SK-N-MC (cell line): Measurements from ENCODE around the gene CAVIN3.

Source experiments
- DNase-seq: peaks from one replicate; pipeline ENCODE4 v3.0.0-alpha.2; 2011; ENCODE audit warnings: low read depth, low spot score
- H3K27ac ChIP-seq: fragments of 200-600 bp; sonication (generic); 2 replicates; pipeline ENCODE4 v1.5.1; 2016; ENCODE audit warnings: mixed run types
- H3K36me3 ChIP-seq: fragments of 200-600 bp; sonication (generic); 2 replicates; pipeline ENCODE4 v1.6.1; 2017; ENCODE audit warnings: antibody characterized with exemption, low read length, mixed read lengths; ENCODE audit not compliant: insufficient read depth
- H3K4me3 ChIP-seq: fragments of 200-600 bp; sonication (generic); 2 replicates; pipeline ENCODE4 v1.5.1; 2016
- H3K9ac ChIP-seq: fragments of 200-600 bp; sonication (generic); 2 replicates; pipeline ENCODE4 v1.8.0; 2017; ENCODE audit warnings: mixed run types, mixed read lengths; ENCODE audit not compliant: insufficient read length
- H3K9me3 ChIP-seq: fragments of 200-600 bp; sonication (generic); 2 replicates; pipeline ENCODE4 v1.6.1; 2017; ENCODE audit warnings: low read depth, mild to moderate bottlenecking, antibody characterized with exemption, low read length, moderate library complexity, mixed read lengths
- EZH2 ChIP-seq: fragments of 200-600 bp; sonication (generic); IDR thresholded peaks from one replicate; pipeline ENCODE4 v1.6.1; 2017; ENCODE audit warnings: antibody characterized with exemption
- FOXP2 ChIP-seq: optimal IDR thresholded peaks from 2 replicates; pipeline ENCODE3; 2011; ENCODE audit warnings: mild to moderate bottlenecking, moderate library complexity; ENCODE audit not compliant: insufficient read depth; ENCODE audit errors: extremely low read length, control extremely low read depth
- POLR2AphosphoS5 ChIP-seq: IDR thresholded peaks from 2 replicates; pipeline ENCODE4 v1.6.1; 2012; ENCODE audit warnings: mild to moderate bottlenecking, low read depth, low read length, borderline replicate concordance

The CAVIN3 gene

DNA sequence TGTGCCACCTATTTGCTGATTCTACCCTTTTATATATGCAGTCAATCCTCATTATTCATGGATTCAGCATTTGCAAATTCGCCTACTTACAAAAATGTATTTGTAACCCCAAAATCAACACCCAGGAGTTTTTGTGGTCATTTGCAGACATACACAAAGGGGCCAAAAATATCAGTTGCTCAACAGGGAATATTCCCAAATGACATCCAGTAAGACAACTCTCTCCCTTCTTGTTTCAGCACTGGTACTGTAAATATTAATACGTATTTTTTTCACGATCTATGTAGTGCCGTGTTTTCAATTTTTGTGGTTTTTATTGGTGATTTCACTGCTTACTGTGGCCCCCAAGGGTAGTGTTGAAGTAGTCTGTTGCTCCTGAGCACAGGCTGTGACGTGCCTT is 11.8 kb upstream of the CAVIN3 start:
- H3K9ac ChIP-seq = no peak overlapping the region
- H3K27ac ChIP-seq = no peak overlapping the region
- no peaks in the 10 kb centered on the region for H3K36me3 ChIP-seq
- no peaks in the 10 kb centered on the region for H3K9me3 ChIP-seq
- TF ChIP-seq EZH2 (no peak), POLR2AphosphoS5 (no peak), FOXP2 (no peak)
- DNase-seq = no peak
- no peak overlapping the region for H3K4me3 ChIP-seq

GRCh38 chr11:6328321-6328720 is 8.0 kb upstream of the CAVIN3 start:
- H3K36me3 ChIP-seq = no peaks in the 10 kb centered on the region
- H3K27ac ChIP-seq = no peak overlapping the region
- H3K9ac ChIP-seq = no peak overlapping the region
- H3K9me3 ChIP-seq = no peaks in the 10 kb centered on the region
- DNase-seq = no peak
- H3K4me3 ChIP-seq = no peak overlapping the region
- TF ChIP-seq EZH2 = no peak
- TF ChIP-seq FOXP2 = no peak
- no peak for TF ChIP-seq POLR2AphosphoS5

DNA sequence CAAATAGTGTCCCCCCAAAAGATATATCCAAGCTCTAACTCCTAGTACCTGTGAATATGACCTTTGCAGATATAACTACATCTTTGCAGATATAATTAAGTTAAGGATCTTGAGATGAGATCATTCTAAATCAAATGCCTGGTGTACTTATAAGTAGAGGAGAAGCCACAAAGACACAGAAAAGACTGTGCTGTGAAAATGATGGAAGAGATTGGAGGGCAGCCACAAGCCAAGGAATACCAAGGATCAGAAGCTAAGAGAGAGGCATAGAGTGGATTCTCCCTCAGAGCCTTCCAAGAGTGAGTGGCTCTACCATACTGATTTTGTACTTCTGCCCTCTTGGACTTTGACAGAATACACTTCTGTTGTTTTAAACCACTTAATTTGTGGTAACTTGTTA is 7.5 kb upstream of the CAVIN3 start:
- Histone ChIP-seq H3K4me3 (no peak overlapping the region), H3K9me3 (no peaks in the 10 kb centered on the region), H3K9ac (no peak overlapping the region), H3K36me3 (no peaks in the 10 kb centered on the region), H3K27ac (no peak overlapping the region)
- no peak for DNase-seq
- no peak for TF ChIP-seq EZH2

DNA sequence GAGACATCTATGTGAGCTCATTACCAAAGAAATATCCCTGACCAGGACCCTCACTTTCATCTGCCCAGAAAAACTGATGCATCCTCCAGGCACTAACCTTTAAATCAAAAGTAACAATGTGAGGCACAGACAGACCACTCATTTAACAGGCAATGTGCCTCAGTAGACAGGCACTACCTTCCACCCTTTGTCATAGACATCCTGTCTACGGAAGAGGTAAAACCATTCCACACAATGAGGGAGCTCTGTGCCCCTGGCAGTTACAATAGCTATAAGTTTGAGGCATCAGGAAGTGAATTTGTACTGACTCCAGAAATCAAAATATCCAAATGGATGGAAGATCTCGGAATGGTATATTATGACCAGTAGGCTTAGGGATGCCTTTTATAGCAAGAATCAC is 6.7 kb upstream of the CAVIN3 start:
- H3K27ac ChIP-seq = no peak overlapping the region
- no peak overlapping the region for H3K9ac ChIP-seq
- no peak for DNase-seq
- H3K9me3 ChIP-seq = no peaks in the 10 kb centered on the region
- no peaks in the 10 kb centered on the region for H3K36me3 ChIP-seq
- H3K4me3 ChIP-seq = no peak overlapping the region
- TF ChIP-seq POLR2AphosphoS5 (no peak), FOXP2 (no peak), EZH2 (no peak)

- Histone ChIP-seq H3K9ac (no peak overlapping the region), H3K4me3 (no peak overlapping the region), H3K9me3 (no peaks in the 10 kb centered on the region), H3K36me3 (no peaks in the 10 kb centered on the region), H3K27ac (no peak overlapping the region)
- no peak for DNase-seq
- TF ChIP-seq FOXP2 = no peak
- no peak for TF ChIP-seq EZH2
- no peak for TF ChIP-seq POLR2AphosphoS5
These were observed 6.0 kb upstream of the CAVIN3 start for GRCh38 chr11:6326303-6326702.

GRCh38 chr11:6323291-6323905 is 3.1 kb upstream of the CAVIN3 start:
- H3K4me3 ChIP-seq = no peak overlapping the region
- no peak overlapping the region for H3K9ac ChIP-seq
- TF ChIP-seq EZH2 = no peak
- H3K36me3 ChIP-seq = no peaks in the 10 kb centered on the region
- no peak overlapping the region for H3K27ac ChIP-seq
- no peaks in the 10 kb centered on the region for H3K9me3 ChIP-seq
- no peak for DNase-seq

DNA sequence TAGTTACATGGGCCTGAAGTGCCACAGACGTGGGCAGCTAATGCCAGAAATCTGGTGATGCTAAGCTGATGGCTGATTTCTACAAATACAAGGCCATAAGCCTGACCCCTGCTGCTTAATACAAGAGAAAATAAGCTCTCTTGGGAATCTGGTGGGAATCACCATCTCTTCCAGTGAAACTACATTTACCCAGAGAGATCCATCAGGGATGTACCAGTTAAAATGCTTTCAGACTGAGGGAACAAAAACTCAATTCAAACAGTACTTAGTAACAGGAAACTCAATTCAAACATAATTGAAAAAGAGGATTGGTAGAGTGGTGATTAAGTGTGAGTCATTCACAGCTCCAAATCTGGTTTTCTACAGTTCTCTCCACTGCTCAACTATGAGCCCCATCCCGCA is 1.7 kb upstream of the CAVIN3 start:
- no peaks in the 10 kb centered on the region for H3K36me3 ChIP-seq
- TF ChIP-seq EZH2 = no peak
- TF ChIP-seq POLR2AphosphoS5 = no peak
- no peak for TF ChIP-seq FOXP2
- H3K9me3 ChIP-seq = no peaks in the 10 kb centered on the region
- H3K9ac ChIP-seq = no peak overlapping the region
- no peak for DNase-seq
- no peak overlapping the region for H3K27ac ChIP-seq
- H3K4me3 ChIP-seq = no peak overlapping the region

DNA sequence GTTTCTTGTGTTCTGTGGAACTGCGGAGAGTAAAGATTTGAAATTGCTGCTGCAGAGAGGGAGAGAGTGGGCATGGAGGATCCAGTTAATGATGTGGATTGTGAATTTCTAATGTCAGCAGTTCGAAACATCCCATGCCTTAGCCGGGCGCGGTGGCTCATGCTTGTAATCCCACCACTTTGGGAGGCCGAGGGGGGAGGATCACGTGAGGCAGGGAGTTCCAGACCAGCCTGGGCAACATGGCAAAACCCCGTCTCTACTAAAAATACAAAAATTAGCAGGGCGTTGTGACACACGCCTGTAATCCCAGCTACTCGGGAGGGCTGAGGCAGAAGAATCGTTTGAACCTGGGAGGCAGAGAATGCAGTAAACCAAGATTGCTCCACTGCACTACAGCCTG is 1.1 kb upstream of the CAVIN3 start:
- TF ChIP-seq EZH2 (no peak), FOXP2 (no peak), POLR2AphosphoS5 (no peak)
- no peaks in the 10 kb centered on the region for H3K36me3 ChIP-seq
- H3K9me3 ChIP-seq = no peaks in the 10 kb centered on the region
- DNase-seq = no peak
- H3K9ac ChIP-seq = no peak overlapping the region
- no peak overlapping the region for H3K4me3 ChIP-seq
- H3K27ac ChIP-seq = no peak overlapping the region

- H3K27ac ChIP-seq = no peak overlapping the region
- H3K9ac ChIP-seq = no peak overlapping the region
- no peak for DNase-seq
- H3K36me3 ChIP-seq = no peaks in the 10 kb centered on the region
- H3K9me3 ChIP-seq = no peaks in the 10 kb centered on the region
- no peak for TF ChIP-seq FOXP2
- no peak for TF ChIP-seq POLR2AphosphoS5
- TF ChIP-seq EZH2 = no peak
- H3K4me3 ChIP-seq = no peak overlapping the region
These were observed 444 bp downstream of the CAVIN3 start for GRCh38 chr11:6319704-6320410.
